AG04449 (cell line): ENCODE data around the gene RPS14.

Experiments used
- CTCF ChIA-PET: fragments of 350-600 bp; formaldehyde crosslinking; extraction: SDS; loops from one replicate; lab custom pipeline; 2021; ENCODE audit warnings: antibody characterized with exemption; lab: Yijun Ruan, JAX
- POLR2A ChIA-PET: fragments of 400-600, 350-600 bp; formaldehyde crosslinking; extraction: SDS; loops from one replicate; lab custom pipeline; 2020; ENCODE audit warnings: antibody characterized with exemption, inconsistent platforms; lab: Yijun Ruan, JAX
- DNase-seq: peaks from one replicate; pipeline ENCODE4 v3.0.0-alpha.2; 2010; ENCODE audit warnings: low read depth, low spot score
- H3K4me3 ChIP-seq: 2 replicates; pipeline ENCODE4 v1.5.1; 2011; ENCODE audit warnings: low read depth, mild to moderate bottlenecking, control low read depth, low read length
- TF ChIP-seq, protein P1 (sequence below): IDR thresholded peaks from one replicate; pipeline ENCODE4 v1.5.1; 2011; ENCODE audit warnings: mild to moderate bottlenecking, moderate library complexity, low read length, control low read depth, inconsistent platforms; ENCODE audit not compliant: insufficient read depth; ENCODE audit errors: missing control alignments

The RPS14 gene

DNA sequence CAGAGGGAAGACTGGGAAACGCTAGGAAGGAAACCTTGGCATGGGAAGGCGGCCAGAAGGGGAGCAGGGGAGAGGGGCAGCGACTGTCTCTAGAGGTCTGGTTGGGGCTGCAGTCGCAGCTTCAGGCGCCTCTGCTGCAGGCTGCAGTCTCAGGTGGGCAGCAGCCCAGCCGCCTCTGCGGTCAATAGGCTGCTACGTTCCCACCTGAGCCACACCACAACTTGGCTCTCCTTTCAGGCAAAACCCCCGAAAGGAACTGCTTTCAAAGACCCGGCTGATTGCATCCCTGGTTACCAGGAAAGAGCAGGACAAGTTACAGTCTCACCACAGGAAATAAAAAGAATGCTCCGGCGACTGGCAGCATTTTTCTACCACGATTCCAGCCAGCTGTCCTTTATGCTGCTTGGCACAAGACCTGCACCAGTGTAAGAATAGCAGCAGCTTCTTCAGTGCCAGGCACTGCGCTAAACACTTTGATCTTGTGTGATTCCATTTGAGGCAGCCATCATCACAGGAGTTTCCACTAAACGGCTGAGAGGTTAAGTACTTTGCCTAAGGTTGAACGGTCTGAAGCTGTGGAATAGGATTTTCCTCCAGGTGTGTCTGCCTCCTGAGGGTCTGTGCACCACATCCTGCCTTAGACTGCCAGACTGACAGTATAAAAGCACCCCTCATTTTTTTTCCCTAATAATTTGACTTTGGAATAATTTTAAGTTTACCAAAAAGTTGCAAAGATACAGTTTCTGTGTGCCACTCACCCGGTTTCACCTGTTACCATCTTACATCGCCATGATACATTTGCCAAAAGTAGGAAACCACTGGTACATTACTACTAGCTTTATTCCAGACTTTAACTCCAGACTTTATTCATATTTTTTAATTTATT is 7.5 kb downstream of the RPS14 start:
- POLR2A ChIA-PET, result interaction anchor here (0.6 to 1.1 kb wide), 2 partner anchors 7 to 16 kb away, joined by 3 to 6 read pairs; no protein-coding TSS in a partner anchor
- TF ChIP-seq, protein P1, sequence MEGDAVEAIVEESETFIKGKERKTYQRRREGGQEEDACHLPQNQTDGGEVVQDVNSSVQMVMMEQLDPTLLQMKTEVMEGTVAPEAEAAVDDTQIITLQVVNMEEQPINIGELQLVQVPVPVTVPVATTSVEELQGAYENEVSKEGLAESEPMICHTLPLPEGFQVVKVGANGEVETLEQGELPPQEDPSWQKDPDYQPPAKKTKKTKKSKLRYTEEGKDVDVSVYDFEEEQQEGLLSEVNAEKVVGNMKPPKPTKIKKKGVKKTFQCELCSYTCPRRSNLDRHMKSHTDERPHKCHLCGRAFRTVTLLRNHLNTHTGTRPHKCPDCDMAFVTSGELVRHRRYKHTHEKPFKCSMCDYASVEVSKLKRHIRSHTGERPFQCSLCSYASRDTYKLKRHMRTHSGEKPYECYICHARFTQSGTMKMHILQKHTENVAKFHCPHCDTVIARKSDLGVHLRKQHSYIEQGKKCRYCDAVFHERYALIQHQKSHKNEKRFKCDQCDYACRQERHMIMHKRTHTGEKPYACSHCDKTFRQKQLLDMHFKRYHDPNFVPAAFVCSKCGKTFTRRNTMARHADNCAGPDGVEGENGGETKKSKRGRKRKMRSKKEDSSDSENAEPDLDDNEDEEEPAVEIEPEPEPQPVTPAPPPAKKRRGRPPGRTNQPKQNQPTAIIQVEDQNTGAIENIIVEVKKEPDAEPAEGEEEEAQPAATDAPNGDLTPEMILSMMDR, result no peak
- no peak overlapping the region for H3K4me3 ChIP-seq
- CTCF ChIA-PET, result interaction anchor here (0.7 kb wide), 1 partner anchor 9 kb away, joined by 4 read pairs; no protein-coding TSS in a partner anchor
- no peak for DNase-seq

DNA sequence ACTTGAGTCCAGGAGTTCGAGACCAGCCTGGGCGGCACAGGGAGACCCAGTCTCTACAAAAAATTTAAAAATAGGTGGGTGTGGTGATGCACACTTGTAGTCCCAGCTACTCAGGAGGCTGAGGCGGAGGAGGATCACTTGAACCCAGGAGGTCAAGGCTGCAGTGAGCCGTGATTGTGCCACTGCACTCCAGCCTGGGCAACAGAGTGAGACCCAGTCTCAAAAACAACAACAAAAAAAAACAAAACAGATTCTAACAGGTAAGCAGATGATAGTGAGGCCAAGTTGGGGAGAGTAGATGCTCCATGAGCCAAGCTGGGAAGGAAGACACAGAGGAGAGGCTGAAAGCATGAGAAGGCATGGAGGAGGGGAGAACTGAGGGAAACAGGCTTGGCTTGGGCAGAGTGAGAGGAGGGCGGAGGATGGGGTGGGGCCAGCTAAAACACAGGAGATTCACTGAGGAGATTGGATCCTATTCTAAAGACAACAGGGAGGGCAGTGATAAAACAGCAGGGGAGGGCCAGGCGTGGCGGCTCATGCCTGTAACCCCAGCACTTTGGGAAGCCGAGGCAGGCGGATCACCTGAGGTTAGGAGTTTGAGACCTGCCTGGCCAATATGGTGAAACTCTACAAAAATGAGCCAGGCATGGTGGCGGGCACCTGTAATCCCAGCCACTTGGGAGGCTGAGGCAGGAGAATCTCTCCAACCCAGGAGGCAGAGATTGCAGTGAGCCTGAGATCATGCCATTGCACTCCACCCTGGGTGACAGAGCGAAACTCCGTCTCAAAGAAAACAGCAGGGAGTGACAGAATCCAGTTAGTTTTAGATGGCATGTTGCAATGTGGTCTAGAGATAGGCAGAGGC is 8.4 kb downstream of the RPS14 start:
- TF ChIP-seq, protein P1, result no peak
- no peak for DNase-seq
- no peak overlapping the region for H3K4me3 ChIP-seq
- ChIA-PET CTCF (interaction anchor here (2.3 kb wide), 1 partner anchor 9 kb away, joined by 13 read pairs; the partner anchor contains the start of gene RPS14), POLR2A (interaction anchor here (1.1 kb wide), 1 partner anchor 8 kb away, joined by 3 read pairs; no protein-coding TSS in a partner anchor)

DNA sequence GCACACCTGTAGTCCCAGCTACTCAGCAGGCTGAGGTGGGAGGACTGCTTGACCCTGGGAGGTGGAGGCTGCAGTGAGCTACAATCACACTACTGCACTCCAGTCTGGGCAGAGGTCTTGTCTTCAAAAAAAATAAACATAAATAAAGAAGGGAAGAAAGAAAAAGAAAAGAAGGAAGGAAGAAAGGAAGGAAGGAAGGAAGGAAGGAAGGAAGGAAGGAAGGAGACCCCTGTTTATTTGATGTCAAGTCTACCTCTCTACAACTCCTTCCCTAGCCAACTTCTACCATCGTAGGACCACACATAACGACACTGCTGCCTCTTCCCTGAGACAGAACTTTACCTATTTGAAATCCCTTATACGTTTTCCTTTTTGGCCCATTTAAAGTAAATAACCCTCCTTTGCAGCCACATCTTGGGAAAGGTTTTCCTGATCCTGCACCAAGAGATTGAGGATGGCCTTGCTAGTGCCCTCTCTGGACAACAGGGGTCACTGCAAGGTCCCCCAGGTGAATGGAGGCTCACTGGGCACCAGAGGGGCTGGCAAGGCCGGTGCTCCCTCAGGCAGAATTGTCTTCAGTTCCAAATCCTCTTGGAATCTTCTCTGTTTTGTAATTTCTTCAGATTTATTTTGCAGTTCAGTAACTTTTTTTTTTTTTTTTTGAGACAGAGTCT is 10.5 kb downstream of the RPS14 start:
- no peak overlapping the region for H3K4me3 ChIP-seq
- ChIA-PET CTCF (interaction anchor here (1.1 to 2.3 kb wide), 4 partner anchors 10 to 42 kb away, joined by 3 to 13 read pairs (median 3); partner anchors contain the start of gene RPS14), POLR2A (no interaction called here)
- TF ChIP-seq, protein P1, result peak; percentile 53
- no peak for DNase-seq

DNA sequence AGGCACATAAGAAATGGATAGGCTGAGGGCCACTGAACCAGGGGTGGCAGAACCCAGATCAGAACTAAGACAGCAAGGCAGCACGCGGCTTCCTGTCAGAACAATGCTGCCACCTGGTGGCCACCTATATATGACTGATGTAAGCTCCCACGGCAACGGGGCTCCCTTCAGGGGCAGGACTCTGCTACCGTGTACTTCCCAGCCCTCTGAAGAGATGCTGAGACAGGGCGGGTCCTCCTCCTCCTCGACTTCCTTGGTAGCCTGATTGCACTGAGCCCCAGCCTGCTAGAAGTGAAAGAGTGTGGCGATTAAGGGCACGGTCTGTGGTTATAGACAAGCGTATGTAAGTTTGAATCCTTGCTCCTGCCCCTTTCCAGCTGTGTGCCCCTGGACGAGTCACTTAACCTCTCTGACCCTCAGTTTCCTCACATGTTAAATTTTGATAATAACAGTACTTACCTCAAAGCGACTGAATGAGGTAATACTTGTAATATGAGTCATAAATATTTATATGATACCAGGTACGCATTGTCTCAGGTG is 13.3 kb downstream of the RPS14 start:
- CTCF ChIA-PET, result interaction anchor here (0.6 to 5.4 kb wide), 37 partner anchors 8 to 606 kb away, joined by 3 to 54 read pairs (median 4); no protein-coding TSS in a partner anchor
- TF ChIP-seq, protein P1, result peak; percentile 83
- H3K4me3 ChIP-seq, result no peak overlapping the region
- DNase-seq, result peak; percentile 14
- POLR2A ChIA-PET, result no interaction called here

DNA sequence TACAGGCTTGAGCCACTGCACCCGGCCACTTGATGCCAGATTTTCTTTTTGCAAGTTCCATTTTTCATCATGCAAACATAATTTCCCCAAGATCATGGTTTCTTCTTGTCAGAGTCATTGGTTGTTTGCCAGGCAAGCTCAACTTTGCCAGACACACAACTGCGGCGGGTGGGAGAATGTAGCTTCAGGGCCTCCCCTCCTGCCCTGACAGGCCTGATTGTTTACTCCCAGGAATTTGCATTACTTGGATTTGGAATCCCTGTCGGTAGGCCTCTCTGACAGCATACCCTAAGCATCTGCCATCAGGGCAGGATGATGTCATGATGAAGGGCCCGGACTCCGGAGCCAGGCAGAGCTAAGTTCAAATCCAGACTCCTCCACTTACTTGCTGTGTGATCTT is 15.1 kb downstream of the RPS14 start:
- POLR2A ChIA-PET, result no interaction called here
- peak; percentile 64 for DNase-seq

More for the DNA sequence above, 15.1 kb downstream of the RPS14 start:
- no peak overlapping the region for H3K4me3 ChIP-seq
- TF ChIP-seq, protein P1, result no peak
- CTCF ChIA-PET, result interaction anchor here (0.7 to 5.4 kb wide), 13 partner anchors 8 to 607 kb away, joined by 3 to 54 read pairs (median 4); no protein-coding TSS in a partner anchor
